NCI-H82 treated with DMSO at 0.1 percent for 48 hours (cell line): ENCODE results near the gene FKBP14.
"Not testable (repeated sequence)": the region's sequence is repeated elsewhere in the genome, so short reads cannot be mapped to it uniquely, and the experiment has no call there.

Source experiments
- DNase-seq: peaks from one replicate; lab custom pipeline; 2025; ENCODE audit not compliant: unreplicated experiment; lab: John Stamatoyannopoulos, UW

FKBP14 gene

GRCh38 chr7:29961611-29962010 is 64.9 kb downstream of the FKBP14 start:
- not testable (repeated sequence) for DNase-seq
